CD4-positive, alpha-beta T cell treated with Interferon alpha-2 for 1 hour (primary cell): Measurements from ENCODE around the gene MPV17L.
"Not testable (repeated sequence)": the region's sequence is repeated elsewhere in the genome, so short reads cannot be mapped to it uniquely, and the experiment has no call there.

Source experiments
- DNase-seq, 2 donors: peaks; one replicate each; pipeline ENCODE4 v3.0.0-alpha.2; 2020 to 2022

The MPV17L gene

GRCh38 chr16:15395631-15396508 is at the start of gene MPV17L:
TSS of gene MPV17L (plus strand) at chr16:15395754. CDS start at chr16:15395898, 144 bp downstream.
- not testable (repeated sequence) for DNase-seq

GRCh38 chr16:15348721-15349120 is 46.8 kb upstream of the MPV17L start:
- DNase-seq, result not testable (repeated sequence)

DNA sequence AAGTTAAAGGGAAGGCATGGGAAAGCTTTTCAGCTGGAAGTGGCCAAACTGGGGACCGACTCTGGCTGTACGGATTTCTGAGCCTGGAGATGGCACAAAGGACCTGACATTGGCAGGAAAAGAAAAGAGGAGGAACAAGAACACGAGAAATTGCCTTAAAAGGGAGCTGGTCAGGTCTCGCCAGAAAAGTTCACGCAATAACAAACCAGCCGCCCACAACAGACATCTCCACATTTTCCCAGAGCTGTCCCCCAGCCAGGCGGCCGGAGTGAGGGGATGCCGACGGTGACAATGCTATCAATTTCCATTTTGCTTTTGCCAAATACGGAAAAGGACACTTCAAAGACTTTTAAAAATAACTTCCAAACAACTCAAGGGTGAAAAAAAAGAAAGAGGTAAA is 44.3 kb upstream of the MPV17L start:
- DNase-seq, result not testable (repeated sequence)

DNA sequence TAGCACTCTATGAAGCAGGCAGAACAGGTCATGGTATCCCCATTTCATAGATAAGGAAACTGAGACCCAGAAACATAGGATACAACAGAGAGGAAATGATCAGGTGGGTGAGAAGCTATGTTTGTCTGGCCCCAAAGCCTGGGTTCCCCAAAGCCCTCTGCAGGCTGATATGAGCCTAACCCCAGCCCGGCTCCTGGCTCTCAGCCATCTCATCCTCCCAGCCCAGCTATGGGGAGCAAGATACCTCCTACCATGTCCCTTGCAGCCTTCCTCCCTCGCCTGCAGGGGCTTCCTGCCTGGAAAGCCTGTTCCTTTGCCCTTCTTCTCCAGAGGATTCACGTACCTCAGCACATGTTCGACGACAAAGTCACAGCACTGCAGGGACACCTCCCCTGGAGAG is 43.8 kb upstream of the MPV17L start:
- not testable (repeated sequence) for DNase-seq

- not testable (repeated sequence) for DNase-seq
Measured at GRCh38 chr16:15352852-15353251, 42.7 kb upstream of the MPV17L start.

DNA sequence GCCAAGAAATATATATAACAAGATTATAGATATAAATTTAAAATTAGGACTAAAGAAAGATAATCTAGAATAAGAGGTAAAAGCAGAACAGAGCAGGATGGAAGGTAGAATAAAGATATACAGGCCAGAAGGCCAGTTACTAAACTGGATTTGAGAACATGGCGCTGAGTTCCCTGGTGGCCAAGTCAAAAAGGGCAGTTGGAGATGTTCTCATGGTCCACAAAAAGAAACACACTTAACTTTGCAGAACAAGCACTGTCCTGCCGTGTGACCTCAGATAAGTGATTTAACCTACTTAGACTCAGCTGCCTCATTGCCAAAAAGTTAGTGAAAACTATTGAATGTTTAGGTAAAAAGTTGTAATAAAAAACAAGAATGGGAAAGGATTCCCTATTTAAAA is 40.7 kb upstream of the MPV17L start:
- DNase-seq, result not testable (repeated sequence)

- DNase-seq, result not testable (repeated sequence)
Measured at GRCh38 chr16:15357495-15357894, 38.1 kb upstream of the MPV17L start.

DNA sequence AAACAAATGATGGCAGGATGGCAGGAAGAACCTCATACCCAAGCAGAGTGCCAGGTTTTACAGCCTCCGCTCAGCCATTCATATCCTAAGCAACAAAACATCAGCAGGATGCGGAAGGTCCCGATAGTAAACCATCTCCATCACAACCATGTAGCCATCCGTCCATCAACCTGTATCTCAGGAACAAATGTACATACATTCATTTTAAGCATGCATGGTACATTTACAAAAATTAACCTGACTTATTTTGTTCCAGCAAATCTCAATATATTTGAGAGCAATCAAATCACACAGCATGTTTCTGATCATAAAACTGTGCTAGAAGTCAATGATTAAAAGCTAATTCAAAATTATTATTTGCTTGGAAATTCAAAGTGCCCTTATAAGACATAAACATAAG is 17.4 kb upstream of the MPV17L start, which contains the start of gene NPIPA5:
NPIPA5 (minus strand) TSS at position 101 of the 400 bp plus-strand sequence; CDS start at position 101, 0 bp downstream.
- DNase-seq, result not testable (repeated sequence)

GRCh38 chr16:15382810-15383209 is 12.7 kb upstream of the MPV17L start:
- DNase-seq, result not testable (repeated sequence)

GRCh38 chr16:15388060-15388459 is 7.5 kb upstream of the MPV17L start:
- not testable (repeated sequence) for DNase-seq

DNA sequence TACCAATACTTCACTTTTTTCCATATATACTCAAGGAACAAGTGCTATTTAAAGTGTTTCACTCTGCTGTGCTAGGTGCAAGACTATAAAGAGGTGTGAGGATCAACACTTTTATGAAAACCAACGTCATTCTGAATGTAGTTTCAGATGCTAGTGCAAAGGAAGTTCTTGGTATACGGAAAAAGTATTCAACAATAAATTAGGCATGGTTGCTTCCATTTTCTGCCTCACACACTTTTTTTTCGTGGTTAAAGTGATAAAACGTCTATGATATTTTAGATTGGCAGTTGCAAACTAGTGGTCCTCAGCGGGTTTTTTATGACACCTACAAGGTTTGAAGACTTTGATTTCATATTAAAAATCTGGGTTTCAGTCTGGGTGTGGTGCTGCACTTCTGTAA is 5.6 kb upstream of the MPV17L start:
- DNase-seq, result peak in 1 of 2 donors; percentile 9

GRCh38 chr16:15393025-15393424 is 2.5 kb upstream of the MPV17L start:
- DNase-seq, result not testable (repeated sequence)

GRCh38 chr16:15396509-15396829 is 915 bp downstream of the MPV17L start:
- DNase-seq, result not testable (repeated sequence)

DNA sequence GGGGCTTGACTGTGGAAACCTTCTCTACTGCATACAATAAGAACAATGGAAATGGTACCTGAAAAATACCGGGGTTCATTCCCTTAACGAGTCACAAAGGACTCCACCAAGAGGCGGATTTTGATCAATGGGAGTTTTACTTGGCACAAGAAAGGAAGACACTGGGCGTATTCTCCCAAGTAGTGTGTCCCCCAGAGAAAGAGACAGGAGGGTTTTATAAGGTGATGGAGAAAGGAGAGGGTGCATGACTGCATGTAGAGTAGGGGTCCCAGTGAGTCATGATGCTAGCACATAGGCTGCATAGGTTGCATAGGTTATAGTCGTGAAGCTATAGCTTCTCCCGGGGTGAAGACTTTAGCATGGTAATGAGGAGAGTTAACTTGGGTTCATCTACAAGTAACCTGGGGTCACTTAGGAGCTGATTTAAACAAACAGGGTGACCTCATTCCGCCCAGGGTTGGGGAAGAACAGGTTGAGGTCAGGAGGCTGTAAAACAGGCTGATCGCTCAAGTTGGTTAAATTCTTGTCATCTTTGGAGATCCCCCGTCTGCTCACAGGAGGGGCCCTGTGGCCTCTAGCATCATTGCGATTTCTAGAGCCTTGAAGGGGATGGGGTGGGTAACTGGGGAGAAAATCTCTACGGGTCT is 1.5 kb downstream of the MPV17L start:
- no peak for DNase-seq

DNA sequence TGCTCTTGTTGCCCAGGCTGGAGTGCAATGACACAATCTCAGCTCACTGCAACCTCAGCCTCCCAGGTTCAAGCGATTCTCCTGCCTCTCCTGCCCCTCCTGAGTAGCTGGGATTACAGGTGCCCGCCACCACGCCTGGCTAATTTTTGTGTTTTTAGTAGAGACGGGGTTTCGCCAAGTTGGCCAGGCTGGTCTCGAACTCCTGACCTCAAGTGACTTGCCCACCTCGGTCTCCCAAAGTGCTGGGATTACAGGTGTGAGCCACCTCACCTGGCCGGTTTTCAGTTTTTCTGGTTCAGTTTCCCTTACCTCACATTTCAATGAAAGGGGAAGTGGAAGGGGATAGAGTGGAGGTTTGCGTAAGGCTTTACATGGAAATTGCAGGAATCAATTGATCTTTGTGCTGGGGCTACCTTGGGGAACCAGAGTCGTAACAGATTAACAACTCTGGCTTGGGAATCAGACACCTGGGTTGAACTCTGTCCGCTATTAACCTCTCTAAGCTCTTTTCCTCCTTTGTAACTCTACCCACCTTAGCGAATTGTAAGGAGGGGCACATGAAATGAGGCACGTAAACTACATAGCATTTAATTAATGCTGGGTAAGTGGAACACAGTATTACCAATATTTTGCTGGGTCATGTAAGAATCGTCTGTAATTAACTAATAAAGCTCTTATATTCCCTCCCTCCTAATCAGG is 3.2 kb downstream of the MPV17L start:
- no peak for DNase-seq

- DNase-seq, result no peak
Measured at GRCh38 chr16:15399317-15399716, 3.8 kb downstream of the MPV17L start.

DNA sequence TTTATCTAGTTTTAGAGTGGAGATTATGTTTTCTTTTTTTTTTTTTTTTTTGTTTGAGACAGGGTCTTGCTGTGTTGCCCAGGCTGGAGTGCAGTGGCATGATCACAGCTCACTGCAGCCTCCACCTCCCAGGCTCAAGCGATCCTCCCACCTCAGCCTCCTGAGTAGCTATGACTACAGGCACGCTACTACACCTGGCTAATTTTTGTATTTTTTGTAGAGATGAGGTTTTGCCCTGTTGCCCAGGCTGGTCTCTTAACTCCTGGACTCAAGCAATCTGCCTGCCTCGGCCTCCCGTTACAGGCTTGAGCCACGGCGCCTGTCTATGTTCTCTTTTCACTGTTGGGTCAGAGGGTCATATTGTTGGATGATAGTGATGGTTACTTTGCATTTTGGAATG is 4.8 kb downstream of the MPV17L start:
- not testable (repeated sequence) for DNase-seq

DNA sequence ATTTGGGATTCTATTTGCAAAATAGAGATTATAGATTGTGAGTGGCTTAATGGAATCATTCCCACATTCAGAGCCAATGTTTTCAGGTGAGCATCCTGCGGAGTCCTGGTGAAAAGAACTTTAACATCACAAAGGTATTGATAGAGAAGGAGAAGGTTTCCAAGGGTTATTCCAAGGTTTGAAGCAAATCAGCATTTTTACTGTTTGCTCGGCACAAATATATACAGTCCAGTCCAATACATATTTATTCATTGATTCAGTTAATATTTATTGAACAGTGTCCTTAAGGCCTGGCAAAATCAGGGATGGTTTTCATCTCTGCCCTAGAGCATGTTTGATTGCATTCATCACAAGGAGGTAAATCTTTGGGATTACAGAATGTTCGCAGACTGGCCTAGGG is 6.4 kb downstream of the MPV17L start:
- DNase-seq, result no peak

- no peak for DNase-seq
Measured at GRCh38 chr16:15403392-15403995, 7.9 kb downstream of the MPV17L start.

DNA sequence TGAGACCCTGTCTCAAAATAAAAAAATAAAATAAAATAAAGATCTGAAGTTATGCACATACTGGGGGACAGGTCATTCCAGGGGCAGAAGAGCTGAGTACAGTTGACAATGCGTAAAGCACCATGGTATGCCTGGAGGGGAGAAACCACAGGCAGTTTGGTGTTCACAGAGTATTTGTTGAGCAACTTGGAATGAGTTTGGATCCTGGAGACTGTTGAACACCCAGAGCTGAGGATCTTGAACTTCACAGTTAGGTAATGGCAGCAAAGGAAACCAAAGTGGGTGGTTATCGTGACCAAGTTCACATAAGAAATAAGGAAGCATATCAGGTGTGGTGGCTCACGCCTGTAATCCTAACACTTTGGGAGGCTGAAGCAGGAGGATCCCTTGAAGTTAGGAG is 8.5 kb downstream of the MPV17L start:
- not testable (repeated sequence) for DNase-seq

DNA sequence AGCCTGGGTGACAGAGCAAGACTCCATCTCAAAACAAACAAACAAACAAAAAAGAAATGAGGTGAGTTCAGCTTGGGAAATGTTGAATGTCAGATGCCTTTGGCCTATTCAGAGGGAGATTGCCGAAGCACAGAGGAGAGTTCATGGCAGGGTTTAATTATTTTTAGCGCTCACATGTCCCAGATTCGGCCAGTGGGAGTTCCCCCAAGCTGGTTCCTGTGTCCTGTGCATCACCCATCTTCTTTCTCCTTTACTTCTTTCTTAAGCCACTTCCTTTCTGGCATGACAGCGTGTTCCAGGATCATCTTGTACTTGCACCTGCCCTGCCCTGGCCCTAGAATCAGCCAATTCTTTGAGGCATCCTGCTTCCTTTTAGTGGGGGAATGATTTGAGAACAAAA is 9.2 kb downstream of the MPV17L start:
- peak in 1 of 2 donors; percentile 37 for DNase-seq

DNA sequence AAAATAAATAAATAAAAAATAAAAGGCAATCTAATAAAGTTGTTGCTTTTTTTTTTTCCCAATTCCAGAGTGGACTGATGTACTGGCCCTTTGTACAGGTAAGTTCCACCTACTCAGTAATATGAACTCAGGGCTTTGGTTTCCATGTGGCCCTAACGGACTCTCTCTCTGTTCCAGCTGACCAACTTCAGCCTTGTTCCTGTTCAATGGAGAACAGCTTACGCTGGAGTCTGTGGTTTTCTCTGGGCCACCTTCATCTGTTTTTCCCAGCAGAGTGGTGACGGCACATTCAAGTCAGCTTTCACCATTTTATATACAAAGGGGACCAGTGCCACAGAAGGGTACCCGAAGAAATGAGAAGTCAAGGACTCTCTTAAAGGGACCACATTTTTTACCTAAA is 12.2 kb downstream of the MPV17L start:
- not testable (repeated sequence) for DNase-seq

DNA sequence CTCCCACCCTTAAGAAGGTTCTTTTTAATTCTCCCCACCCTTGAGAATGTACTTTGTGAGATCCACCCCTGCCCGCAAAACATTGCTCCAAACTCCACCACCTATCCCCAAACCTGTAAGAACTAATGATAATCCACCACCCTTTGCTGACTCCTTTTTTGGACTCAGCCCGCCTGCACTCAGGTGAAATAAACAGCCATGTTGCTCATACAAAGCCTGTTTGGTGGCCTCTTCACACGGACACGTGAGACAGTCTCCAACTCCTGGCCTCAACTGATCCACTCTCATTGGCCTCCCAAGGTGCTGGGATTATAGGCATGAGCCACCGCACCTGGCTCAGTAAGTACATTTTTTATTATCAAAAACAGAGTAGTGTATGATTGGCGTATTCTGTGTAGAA is 13.9 kb downstream of the MPV17L start:
- DNase-seq, result not testable (repeated sequence)
